ENCODE data around the gene OR56A5.

Gene OR56A5

DNA sequence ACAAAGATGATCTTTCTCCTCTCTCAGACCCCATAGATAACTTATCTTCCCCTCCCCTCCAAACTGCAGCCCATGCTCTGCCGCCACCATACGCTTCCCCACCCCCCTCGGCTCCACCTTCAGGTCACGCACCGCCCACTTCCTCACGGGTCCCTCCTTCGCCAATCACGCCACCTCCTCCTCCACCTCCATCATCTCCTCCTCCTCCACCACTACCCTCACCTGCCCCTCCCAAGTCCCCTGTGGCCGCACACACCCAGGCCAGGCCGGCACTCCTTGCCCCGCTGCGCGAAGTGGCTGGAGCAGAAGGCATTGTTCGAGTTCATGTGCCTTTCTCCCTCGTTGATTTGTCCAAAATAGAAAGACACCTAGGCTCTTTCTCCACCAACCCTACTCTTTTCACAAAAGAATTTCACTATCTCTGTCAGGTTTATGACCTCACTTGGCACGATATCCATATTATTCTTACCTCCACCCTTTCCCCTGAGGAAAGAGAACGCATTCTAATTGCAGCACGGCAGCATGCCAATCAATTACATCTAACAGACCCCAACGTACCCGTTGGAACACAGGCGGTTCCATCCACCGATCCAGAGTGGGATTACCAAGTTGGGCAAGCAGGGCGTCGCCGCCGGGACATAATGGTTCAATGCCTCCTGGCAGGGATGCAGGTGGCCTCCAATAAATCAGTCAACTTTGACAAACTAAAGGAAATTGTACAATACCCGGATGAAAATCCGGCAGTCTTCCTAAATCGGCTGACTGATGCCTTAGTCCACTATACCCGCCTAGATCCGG lies 38.5 kb downstream of the OR56A5 start:
- TF ChIP-seq, protein P1, sequence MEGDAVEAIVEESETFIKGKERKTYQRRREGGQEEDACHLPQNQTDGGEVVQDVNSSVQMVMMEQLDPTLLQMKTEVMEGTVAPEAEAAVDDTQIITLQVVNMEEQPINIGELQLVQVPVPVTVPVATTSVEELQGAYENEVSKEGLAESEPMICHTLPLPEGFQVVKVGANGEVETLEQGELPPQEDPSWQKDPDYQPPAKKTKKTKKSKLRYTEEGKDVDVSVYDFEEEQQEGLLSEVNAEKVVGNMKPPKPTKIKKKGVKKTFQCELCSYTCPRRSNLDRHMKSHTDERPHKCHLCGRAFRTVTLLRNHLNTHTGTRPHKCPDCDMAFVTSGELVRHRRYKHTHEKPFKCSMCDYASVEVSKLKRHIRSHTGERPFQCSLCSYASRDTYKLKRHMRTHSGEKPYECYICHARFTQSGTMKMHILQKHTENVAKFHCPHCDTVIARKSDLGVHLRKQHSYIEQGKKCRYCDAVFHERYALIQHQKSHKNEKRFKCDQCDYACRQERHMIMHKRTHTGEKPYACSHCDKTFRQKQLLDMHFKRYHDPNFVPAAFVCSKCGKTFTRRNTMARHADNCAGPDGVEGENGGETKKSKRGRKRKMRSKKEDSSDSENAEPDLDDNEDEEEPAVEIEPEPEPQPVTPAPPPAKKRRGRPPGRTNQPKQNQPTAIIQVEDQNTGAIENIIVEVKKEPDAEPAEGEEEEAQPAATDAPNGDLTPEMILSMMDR (IDR thresholded peaks at IDR 0.05; ENCODE audit: control insufficient read depth, extremely low read depth, insufficient read depth): no peak
- DNase-seq (ENCODE audit: low read depth): no peak
- no peak overlapping the region for H3K4me3 ChIP-seq (ENCODE audit: low read depth, low read length)

DNA sequence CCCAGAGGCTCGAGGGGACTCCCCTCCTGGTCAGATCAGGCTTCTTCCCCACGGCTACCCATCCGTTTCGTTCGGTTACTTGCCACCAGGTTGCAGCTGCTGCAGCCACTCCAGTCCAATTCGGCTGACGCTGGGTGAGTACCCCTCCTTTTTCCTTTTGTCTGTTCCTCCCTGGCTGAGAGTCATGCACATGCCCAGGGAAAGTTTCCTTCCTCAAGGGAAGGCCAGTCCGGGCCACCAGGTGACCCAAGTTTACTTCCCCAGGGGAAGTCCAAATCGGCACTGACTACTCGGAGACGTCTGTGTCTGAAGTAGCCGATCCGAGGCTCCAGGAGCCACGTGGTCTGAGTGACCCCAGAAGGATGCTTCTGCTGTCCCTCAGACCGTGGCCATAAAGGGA lies 39.5 kb downstream of the OR56A5 start:
- TF ChIP-seq, protein P1 (IDR thresholded peaks at IDR 0.05; ENCODE audit: control insufficient read depth, extremely low read depth, insufficient read depth): no peak
- DNase-seq (ENCODE audit: low read depth): no peak
- no peak overlapping the region for H3K4me3 ChIP-seq (ENCODE audit: low read depth, low read length)

DNA sequence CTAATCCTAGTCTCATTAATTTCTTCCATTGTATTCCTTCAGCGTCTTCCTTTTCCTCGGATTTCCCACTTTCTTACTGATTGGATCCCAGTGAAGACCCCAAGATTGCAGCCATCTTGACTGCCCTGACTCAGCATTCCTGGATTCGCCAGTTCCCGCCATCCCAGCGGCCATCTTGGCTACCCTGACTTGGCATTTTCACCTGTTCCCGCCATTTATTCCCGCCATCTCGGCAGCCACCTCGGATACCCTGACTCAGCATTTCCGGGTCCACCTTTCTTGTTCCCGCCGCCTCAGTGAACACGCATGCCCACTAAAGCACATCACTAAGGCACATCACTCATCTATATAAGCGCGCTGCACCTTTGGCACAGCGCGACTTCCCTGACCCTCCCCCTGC lies 40.0 kb downstream of the OR56A5 start:
- no peak overlapping the region for H3K4me3 ChIP-seq (ENCODE audit: low read depth, low read length)
- TF ChIP-seq, protein P1 (IDR thresholded peaks at IDR 0.05; ENCODE audit: control insufficient read depth, extremely low read depth, insufficient read depth): no peak
- no peak for DNase-seq (ENCODE audit: low read depth)

- no peak for DNase-seq (ENCODE audit: low read depth)
- no peak overlapping the region for H3K4me3 ChIP-seq (ENCODE audit: low read depth, low read length)
- TF ChIP-seq, protein P1 (IDR thresholded peaks at IDR 0.05; ENCODE audit: control insufficient read depth, extremely low read depth, insufficient read depth): no peak
Observed at GRCh38 chr11:5923794-5924193, 44.5 kb downstream of the OR56A5 start.

DNA sequence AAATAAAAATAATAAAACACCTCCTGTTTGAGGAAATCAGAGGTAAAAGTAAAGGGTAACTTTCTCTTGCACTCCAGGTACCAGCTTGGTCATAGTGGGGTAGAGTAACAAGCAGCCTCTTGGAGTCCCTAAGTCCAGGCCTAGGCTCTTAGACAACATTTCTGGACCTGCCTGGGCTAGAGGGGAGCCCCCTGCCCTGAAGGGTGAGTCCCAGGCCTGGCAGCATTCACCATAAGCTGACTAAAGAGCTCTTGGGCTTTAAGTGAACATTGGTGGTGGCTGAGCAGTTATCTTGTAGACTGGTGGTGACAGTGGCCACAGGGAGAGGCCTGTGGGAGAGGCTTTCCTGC lies 44.9 kb downstream of the OR56A5 start:
- H3K4me3 ChIP-seq (ENCODE audit: low read depth, low read length): no peak overlapping the region

GRCh38 chr11:5922749-5923426 lies 45.4 kb downstream of the OR56A5 start:
- H3K4me3 ChIP-seq (ENCODE audit: low read depth, low read length): no peak overlapping the region
- DNase-seq (ENCODE audit: low read depth): no peak
- TF ChIP-seq, protein P1 (IDR thresholded peaks at IDR 0.05; ENCODE audit: control insufficient read depth, extremely low read depth, insufficient read depth): no peak

More for the DNA sequence above, 44.9 kb downstream of the OR56A5 start:
- no peak for DNase-seq (ENCODE audit: low read depth)
- TF ChIP-seq, protein P1 (IDR thresholded peaks at IDR 0.05; ENCODE audit: control insufficient read depth, extremely low read depth, insufficient read depth): no peak
